IMR-90 (cell line): ENCODE measurements around the gene TBRG4. TPM values are rescaled to one million over a fixed set of nuclear protein-coding genes. Genes with fewer than 3 reads are reported as not detected.

Source experiments
- ATAC-seq: fragments of 200-7000 bp; cut with Tn5 transposase; 2 replicates; pipeline ENCODE4 v1.9.1; 2020; ENCODE audit warnings: low read depth, mild to moderate bottlenecking, moderate library complexity
- BruUV-seq: library from RNA; stranded (reverse); fragments of 400-500 nt; replicated peaks from 2 replicates; lab custom pipeline; 2021; lab: Mats Ljungman, UMichigan
- CTCF ChIA-PET: fragments of 300-600 bp; formaldehyde crosslinking; extraction: SDS; loops from one replicate; lab custom pipeline; 2021; ENCODE audit warnings: antibody characterized with exemption; lab: Yijun Ruan, JAX
- POLR2A ChIA-PET: fragments of 300-600 bp; sonication (Branson Sonifier 250); formaldehyde crosslinking; loops from one replicate; lab custom pipeline; 2022; ENCODE audit warnings: antibody characterized with exemption; ENCODE audit not compliant: unreplicated experiment; lab: Charles Lee
- DNase-seq: peaks from one replicate; pipeline ENCODE4 v3.0.0; 2013
- H2AFZ ChIP-seq: replicated peaks from 2 replicates; pipeline ENCODE3; 2013; ENCODE audit warnings: low read length, mild to moderate bottlenecking; ENCODE audit not compliant: poor library complexity
- H2AK5ac ChIP-seq: 2 replicates; pipeline ENCODE4 v1.6.1; 2013; ENCODE audit warnings: low read depth, low read length, inconsistent platforms
- H2AK9ac ChIP-seq: replicated peaks from 2 replicates; pipeline ENCODE3; 2013; ENCODE audit warnings: mild to moderate bottlenecking, low read depth, low read length, moderate library complexity; ENCODE audit not compliant: poor library complexity
- H2BK120ac ChIP-seq: 2 replicates; pipeline ENCODE4 v1.6.1; 2013; ENCODE audit warnings: low read depth, low read length, inconsistent platforms
- H2BK15ac ChIP-seq: 3 replicates; pipeline ENCODE4 v1.6.1; 2013; ENCODE audit warnings: low read depth, low read length, inconsistent platforms
- H2BK20ac ChIP-seq: 2 replicates; pipeline ENCODE4 v1.6.1; 2013; ENCODE audit warnings: low read depth, mild to moderate bottlenecking, inconsistent platforms, low read length, moderate library complexity
- H2BK5ac ChIP-seq: 2 replicates; pipeline ENCODE4 v1.6.1; 2013; ENCODE audit warnings: mild to moderate bottlenecking, low read depth, low read length, inconsistent platforms; ENCODE audit not compliant: poor library complexity, severe bottlenecking
- H3K14ac ChIP-seq: replicated peaks from 2 replicates; pipeline ENCODE4 v1.6.1; 2013; ENCODE audit warnings: low read depth, low read length, inconsistent platforms
- H3K18ac ChIP-seq: 2 replicates; pipeline ENCODE4 v1.6.1; 2013; ENCODE audit warnings: low read depth, low read length, control low read depth
- H3K23ac ChIP-seq: 2 replicates; pipeline ENCODE4 v1.6.1; 2013; ENCODE audit warnings: low read depth, low read length, inconsistent platforms
- H3K27ac ChIP-seq: 2 replicates; pipeline ENCODE4 v1.5.1; 2013; ENCODE audit warnings: mild to moderate bottlenecking, control low read depth, low read length; ENCODE audit not compliant: insufficient read depth
- H3K27me3 ChIP-seq: 2 replicates; pipeline ENCODE4 v1.6.1; 2013; ENCODE audit warnings: low read length; ENCODE audit not compliant: control insufficient read depth, insufficient read depth
- H3K36me3 ChIP-seq: 2 replicates; pipeline ENCODE4 v1.6.1; 2013; ENCODE audit warnings: low read length, mixed read lengths; ENCODE audit not compliant: control insufficient read depth, insufficient read depth
- H3K4ac ChIP-seq: 2 replicates; pipeline ENCODE4 v1.6.1; 2013; ENCODE audit warnings: low read depth, low read length, inconsistent platforms
- H3K4me1 ChIP-seq: 2 replicates; pipeline ENCODE4 v1.6.1; 2013; ENCODE audit warnings: low read length, mixed read lengths; ENCODE audit not compliant: control insufficient read depth, insufficient read depth
- H3K4me2 ChIP-seq: 2 replicates; pipeline ENCODE4 v1.6.1; 2013; ENCODE audit warnings: low read depth, mild to moderate bottlenecking, control low read depth, low read length, moderate library complexity
- H3K4me3 ChIP-seq: 2 replicates; pipeline ENCODE4 v1.5.1; 2013; ENCODE audit warnings: low read depth, mild to moderate bottlenecking, control low read depth, low read length, moderate library complexity; ENCODE audit not compliant: insufficient read depth
- H3K56ac ChIP-seq: 2 replicates; pipeline ENCODE4 v1.6.1; 2013; ENCODE audit warnings: low read length, inconsistent platforms; ENCODE audit not compliant: insufficient read depth; ENCODE audit errors: extremely low read depth
- H3K79me1 ChIP-seq, 2 experiments: 2 replicates each; pipeline ENCODE4 v1.6.1; 2013; ENCODE audit warnings: low read length in 2 of 2, inconsistent platforms in 1 of 2, low read depth in 1 of 2
- H3K9ac ChIP-seq: 2 replicates; pipeline ENCODE4 v1.6.1; 2013; ENCODE audit warnings: low read depth, low read length, control low read depth
- H3K9me1 ChIP-seq: 2 replicates; pipeline ENCODE4 v1.6.1; 2013; ENCODE audit warnings: low read length, inconsistent platforms; ENCODE audit not compliant: insufficient read depth
- H3K9me3 ChIP-seq: 2 replicates; pipeline ENCODE4 v1.6.1; 2013; ENCODE audit warnings: low read length; ENCODE audit not compliant: control insufficient read depth, insufficient read depth
- H4K20me1 ChIP-seq: 2 replicates; pipeline ENCODE4 v1.6.1; 2013; ENCODE audit warnings: low read length, inconsistent platforms; ENCODE audit not compliant: insufficient read depth
- H4K5ac ChIP-seq: 2 replicates; pipeline ENCODE4 v1.6.1; 2013; ENCODE audit warnings: mild to moderate bottlenecking, low read depth, low read length, control low read depth
- H4K8ac ChIP-seq, 2 experiments: 2 replicates each; pipeline ENCODE4 v1.6.1; 2013; ENCODE audit warnings: low read depth in 2 of 2, low read length in 2 of 2, control low read depth in 1 of 2, inconsistent platforms in 1 of 2
- H4K91ac ChIP-seq: 2 replicates; pipeline ENCODE4 v1.6.1; 2013; ENCODE audit warnings: low read depth, low read length, inconsistent platforms; ENCODE audit not compliant: insufficient read depth
- BHLHE40 ChIP-seq: fragments of 150-350 bp; IDR thresholded peaks from 2 replicates; pipeline ENCODE4 v1.6.1; 2016; ENCODE audit warnings: mild to moderate bottlenecking, low read depth, low read length
- CEBPB ChIP-seq: IDR thresholded peaks from 2 replicates; pipeline ENCODE4 v1.6.1; 2012; ENCODE audit warnings: low read depth, low read length, improper control_type of control experiment
- CHD1 ChIP-seq: IDR thresholded peaks from 2 replicates; pipeline ENCODE4 v1.6.1; 2012; ENCODE audit warnings: low read depth, low read length, improper control_type of control experiment
- FOS ChIP-seq: fragments of 150-350 bp; IDR thresholded peaks from 2 replicates; pipeline ENCODE4 v1.6.1; 2016; ENCODE audit warnings: low read depth, low read length
- MAFK ChIP-seq: IDR thresholded peaks from 2 replicates; pipeline ENCODE4 v1.6.1; 2012; ENCODE audit warnings: low read depth, low read length, improper control_type of control experiment
- MAZ ChIP-seq: IDR thresholded peaks from 2 replicates; pipeline ENCODE4 v1.6.1; 2012; ENCODE audit warnings: low read depth, mild to moderate bottlenecking, low read length, improper control_type of control experiment, moderate library complexity, borderline replicate concordance
- NFE2L2 ChIP-seq: fragments of 150-350 bp; IDR thresholded peaks from 2 replicates; pipeline ENCODE4 v1.6.1; 2016; ENCODE audit warnings: low read depth, mild to moderate bottlenecking, low read length
- POLR2A ChIP-seq: IDR thresholded peaks from 2 replicates; pipeline ENCODE4 v1.6.1; 2012; ENCODE audit warnings: mild to moderate bottlenecking, low read depth, low read length
- RCOR1 ChIP-seq: IDR thresholded peaks from 2 replicates; pipeline ENCODE4 v1.6.1; 2012; ENCODE audit warnings: mild to moderate bottlenecking, low read length, improper control_type of control experiment; ENCODE audit not compliant: insufficient replicate concordance
- RFX5 ChIP-seq: IDR thresholded peaks from 2 replicates; pipeline ENCODE4 v1.8.0; 2012; ENCODE audit warnings: low read depth, mild to moderate bottlenecking, low read length, moderate library complexity
- SMC3 ChIP-seq: fragments of 150-350 bp; IDR thresholded peaks from 2 replicates; pipeline ENCODE4 v1.6.1; 2016; ENCODE audit warnings: low read depth, mild to moderate bottlenecking, antibody characterized with exemption, low read length, moderate library complexity
- WGBS, 2 experiments: methylation state at CpG; one replicate each; pipeline versions ENCODE4 v1.1.5 to v1.1.7; 2013; ENCODE audit warnings: missing lambda C conversion rate in 2 of 2; ENCODE audit not compliant: insufficient read length in 1 of 2; ENCODE audit errors: extremely low coverage in 2 of 2; 5-methylcytosine and 5-hydroxymethylcytosine counted together
- dilution Hi-C: fragments of 300-500 bp; cut with HindIII; formaldehyde crosslinking; loops from one replicate; pipeline ENCODE4 v1.14.3; 2018; ENCODE audit warnings: low sequenced_read_pairs; ENCODE audit not compliant: unreplicated experiment
- in situ Hi-C: fragments of 300-500 bp; cut with MboI; formaldehyde crosslinking; loops from 3 replicates; pipeline ENCODE4 v1.14.3; 2019; ENCODE audit warnings: low sequenced_read_pairs, inconsistent platforms, mixed read lengths
- intact Hi-C: fragments of 100-400 bp; cut with micrococcal nuclease; formaldehyde crosslinking; loops from 2 replicates; pipeline ENCODE4 v1.10.0; 2022
- polyA plus RNA-seq, 3 experiments: library from polyadenylated mRNA; depleted of rRNA; stranded (reverse); fragments of >200 nt; gene quantifications; 2 replicates each; pipeline ENCODE4 v1.2.3, GENCODE V29; 2012; ENCODE audit warnings: low replicate concordance in 1 of 3
- total RNA-seq: library from RNA; depleted of rRNA; stranded (reverse); fragments of >200 nt; gene quantifications from 2 replicates; pipeline ENCODE4 v1.2.3, GENCODE V29; 2012
- TF ChIP-seq, protein P1 (sequence below): fragments of 150-350 bp; IDR thresholded peaks from 2 replicates; pipeline ENCODE4 v1.6.1; 2016; ENCODE audit warnings: low read depth, mild to moderate bottlenecking, low read length, moderate library complexity, borderline replicate concordance
- TF ChIP-seq, protein P2 (sequence below): fragments of 150-350 bp; IDR thresholded peaks from 2 replicates; pipeline ENCODE4 v1.6.1; 2017; ENCODE audit warnings: mild to moderate bottlenecking, antibody characterized with exemption, low read length, low read depth
- TF ChIP-seq, protein P3 (sequence below): conservative IDR thresholded peaks from 2 replicates; pipeline ENCODE4 v1.5.1; 2012; ENCODE audit warnings: mild to moderate bottlenecking, low read depth, low read length, improper control_type of control experiment

Gene TBRG4
- total and polyA plus RNA-seq, 2 of the 4 experiments (the other 2 are of a cell fraction) = 71.6 to 77.6 TPM

DNA sequence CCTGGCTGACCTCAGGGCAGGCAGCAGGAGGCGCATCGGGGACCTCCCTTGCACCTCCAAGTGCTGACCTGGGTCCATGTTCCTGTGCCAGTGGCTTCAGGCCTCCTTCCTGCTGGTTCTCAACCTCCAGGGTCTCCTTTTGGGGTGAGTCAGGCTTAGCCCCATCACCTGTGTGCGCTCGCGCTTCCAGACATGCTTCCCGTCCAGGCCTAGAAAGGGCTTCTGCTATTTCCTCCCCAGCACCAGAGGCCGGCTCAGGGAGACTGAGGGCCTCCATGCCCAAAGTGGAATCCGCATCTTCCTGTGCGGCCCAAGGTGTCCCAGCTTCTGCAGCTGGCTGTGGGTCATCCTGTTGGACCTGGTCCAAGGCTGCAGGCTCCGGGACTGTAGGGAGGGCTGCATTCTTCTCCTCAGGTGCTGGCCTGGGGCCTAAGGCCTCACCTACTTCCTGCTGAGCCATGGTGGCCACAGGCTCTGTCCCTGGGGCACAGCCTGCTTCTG is 28.6 kb downstream of the TBRG4 start:
- Histone ChIP-seq H3K79me1 (peaks cover 0 to 2% of the 10 kb centered on the region in 2 experiments; a peak in 1 of 4 replicates), H2BK5ac (no peak overlapping the region), H3K9me3 (no peaks in the 10 kb centered on the region), H4K8ac (no peak overlapping the region), H2BK20ac (no peak overlapping the region), H3K4ac (no peak overlapping the region), H2BK15ac (no peak overlapping the region), H3K4me1 (no peaks in the 10 kb centered on the region), H4K91ac (no peak overlapping the region), H4K5ac (no peak overlapping the region), H3K4me3 (no peak overlapping the region), H3K9me1 (peaks cover 15% of the 10 kb centered on the region), H4K20me1 (peaks cover 4% of the 10 kb centered on the region; the same call in 1 of the 2 replicates), H3K36me3 (peaks cover 15% of the 10 kb centered on the region; the same call in 1 of the 2 replicates), H3K27ac (no peak overlapping the region), H3K23ac (no peak overlapping the region), H3K27me3 (no peaks in the 10 kb centered on the region), H3K56ac (no peak overlapping the region), H3K4me2 (no peak overlapping the region), H2AK9ac (no peak overlapping the region), H3K9ac (no peak overlapping the region), H2BK120ac (no peak overlapping the region), H3K14ac (no peak overlapping the region), H2AK5ac (no peak overlapping the region), H2AFZ (no peak overlapping the region), H3K18ac (no peak overlapping the region)
- no peak for DNase-seq
- TF ChIP-seq POLR2A (no peak), MAFK (no peak), RFX5 (no peak), RCOR1 (no peak), BHLHE40 (no peak), CHD1 (no peak), SMC3 (no peak), MAZ (no peak), CEBPB (no peak), NFE2L2 (no peak), FOS (no peak)
- TF ChIP-seq, protein P1, sequence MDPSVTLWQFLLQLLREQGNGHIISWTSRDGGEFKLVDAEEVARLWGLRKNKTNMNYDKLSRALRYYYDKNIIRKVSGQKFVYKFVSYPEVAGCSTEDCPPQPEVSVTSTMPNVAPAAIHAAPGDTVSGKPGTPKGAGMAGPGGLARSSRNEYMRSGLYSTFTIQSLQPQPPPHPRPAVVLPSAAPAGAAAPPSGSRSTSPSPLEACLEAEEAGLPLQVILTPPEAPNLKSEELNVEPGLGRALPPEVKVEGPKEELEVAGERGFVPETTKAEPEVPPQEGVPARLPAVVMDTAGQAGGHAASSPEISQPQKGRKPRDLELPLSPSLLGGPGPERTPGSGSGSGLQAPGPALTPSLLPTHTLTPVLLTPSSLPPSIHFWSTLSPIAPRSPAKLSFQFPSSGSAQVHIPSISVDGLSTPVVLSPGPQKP = no peak
- TF ChIP-seq, protein P2, sequence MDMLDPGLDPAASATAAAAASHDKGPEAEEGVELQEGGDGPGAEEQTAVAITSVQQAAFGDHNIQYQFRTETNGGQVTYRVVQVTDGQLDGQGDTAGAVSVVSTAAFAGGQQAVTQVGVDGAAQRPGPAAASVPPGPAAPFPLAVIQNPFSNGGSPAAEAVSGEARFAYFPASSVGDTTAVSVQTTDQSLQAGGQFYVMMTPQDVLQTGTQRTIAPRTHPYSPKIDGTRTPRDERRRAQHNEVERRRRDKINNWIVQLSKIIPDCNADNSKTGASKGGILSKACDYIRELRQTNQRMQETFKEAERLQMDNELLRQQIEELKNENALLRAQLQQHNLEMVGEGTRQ = no peak
- TF ChIP-seq, protein P3, sequence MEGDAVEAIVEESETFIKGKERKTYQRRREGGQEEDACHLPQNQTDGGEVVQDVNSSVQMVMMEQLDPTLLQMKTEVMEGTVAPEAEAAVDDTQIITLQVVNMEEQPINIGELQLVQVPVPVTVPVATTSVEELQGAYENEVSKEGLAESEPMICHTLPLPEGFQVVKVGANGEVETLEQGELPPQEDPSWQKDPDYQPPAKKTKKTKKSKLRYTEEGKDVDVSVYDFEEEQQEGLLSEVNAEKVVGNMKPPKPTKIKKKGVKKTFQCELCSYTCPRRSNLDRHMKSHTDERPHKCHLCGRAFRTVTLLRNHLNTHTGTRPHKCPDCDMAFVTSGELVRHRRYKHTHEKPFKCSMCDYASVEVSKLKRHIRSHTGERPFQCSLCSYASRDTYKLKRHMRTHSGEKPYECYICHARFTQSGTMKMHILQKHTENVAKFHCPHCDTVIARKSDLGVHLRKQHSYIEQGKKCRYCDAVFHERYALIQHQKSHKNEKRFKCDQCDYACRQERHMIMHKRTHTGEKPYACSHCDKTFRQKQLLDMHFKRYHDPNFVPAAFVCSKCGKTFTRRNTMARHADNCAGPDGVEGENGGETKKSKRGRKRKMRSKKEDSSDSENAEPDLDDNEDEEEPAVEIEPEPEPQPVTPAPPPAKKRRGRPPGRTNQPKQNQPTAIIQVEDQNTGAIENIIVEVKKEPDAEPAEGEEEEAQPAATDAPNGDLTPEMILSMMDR = no peak
- intact Hi-C loops (no loop called here), in situ Hi-C loops (no loop called here), dilution Hi-C loops (no loop called here)
- ChIA-PET CTCF (no interaction called here), POLR2A (no interaction called here)
- BruUV-seq = no TSS peak
- WGBS, 2 experiments = 90% methylated on average over 5 of the region's 10 CpGs; no CpG with 5 or more reads in 1 of the 2 experiments
- ATAC-seq = no peak
